CD8-positive, alpha-beta memory T cell (primary cell): ENCODE data around the gene SPX. TPM values are rescaled to one million over a fixed set of nuclear protein-coding genes. Genes with fewer than 3 reads are reported as not detected.

Source experiments
- CTCF ChIA-PET: fragments of 350-600 bp; sonication (Branson Sonifier 250); formaldehyde crosslinking; loops from one replicate; lab custom pipeline; 2021; ENCODE audit warnings: antibody characterized with exemption; lab: Charles Lee
- POLR2A ChIA-PET: fragments of 350-600 bp; sonication (Branson Sonifier 250); formaldehyde crosslinking; loops from one replicate; lab custom pipeline; 2021; ENCODE audit warnings: antibody characterized with exemption; lab: Charles Lee
- DNase-seq, 5 donors: peaks; one replicate each; pipeline versions ENCODE4 v3.0.0 to v3.0.0-alpha.2; 2020 to 2022; ENCODE audit warnings: mixed read lengths in 1 of 5
- H3K27ac ChIP-seq: one replicate; pipeline ENCODE4 v1.7.0; 2013; ENCODE audit warnings: low read depth, mild to moderate bottlenecking, low read length, moderate library complexity
- H3K27me3 ChIP-seq: 2 replicates; pipeline ENCODE4 v1.7.0; 2013; ENCODE audit warnings: low read length, mild to moderate bottlenecking; ENCODE audit not compliant: insufficient read depth, poor library complexity, severe bottlenecking
- H3K36me3 ChIP-seq: 2 replicates; pipeline ENCODE4 v1.7.0; 2013; ENCODE audit warnings: mild to moderate bottlenecking, low read length, moderate library complexity; ENCODE audit not compliant: insufficient read depth
- H3K4me1 ChIP-seq: 2 replicates; pipeline ENCODE4 v1.7.0; 2013; ENCODE audit warnings: mild to moderate bottlenecking, low read length, moderate library complexity; ENCODE audit not compliant: insufficient read depth
- H3K4me3 ChIP-seq: 2 replicates; pipeline ENCODE4 v1.7.0; 2013; ENCODE audit warnings: mild to moderate bottlenecking, low read length
- H3K9me3 ChIP-seq: 2 replicates; pipeline ENCODE4 v1.7.0; 2013; ENCODE audit warnings: mild to moderate bottlenecking, low read length
- H3K27ac Mint-ChIP-seq, 8 donors: one replicate each; pipeline ENCODE4 v1.8.0; 2020 to 2021; ENCODE audit warnings: mixed read lengths in 8 of 8, mild to moderate bottlenecking in 6 of 8, inconsistent platforms in 3 of 8, moderate library complexity in 3 of 8
- H3K27me3 Mint-ChIP-seq, 2 donors: one replicate each; pipeline ENCODE4 v1.8.0; 2020 to 2021; ENCODE audit warnings: mixed read lengths in 2 of 2, mild to moderate bottlenecking in 1 of 2, moderate library complexity in 1 of 2
- H3K36me3 Mint-ChIP-seq, 3 donors: one replicate each; pipeline ENCODE4 v1.8.0; 2020 to 2021; ENCODE audit warnings: mixed read lengths in 3 of 3, inconsistent platforms in 1 of 3, mild to moderate bottlenecking in 1 of 3
- H3K4me1 Mint-ChIP-seq, 3 donors: one replicate each; pipeline ENCODE4 v1.8.0; 2020 to 2021; ENCODE audit warnings: mixed read lengths in 3 of 3, inconsistent platforms in 1 of 3, mild to moderate bottlenecking in 1 of 3
- H3K4me3 Mint-ChIP-seq, 7 donors: one replicate each; pipeline ENCODE4 v1.8.0; 2020 to 2021; ENCODE audit warnings: mixed read lengths in 7 of 7, mild to moderate bottlenecking in 6 of 7, moderate library complexity in 4 of 7, inconsistent platforms in 2 of 7
- H3K9me3 Mint-ChIP-seq, 5 donors: one replicate each; pipeline ENCODE4 v1.8.0; 2020 to 2022; ENCODE audit warnings: mixed read lengths in 5 of 5, mild to moderate bottlenecking in 3 of 5, moderate library complexity in 2 of 5, inconsistent platforms in 1 of 5
- polyA plus RNA-seq: library from polyadenylated mRNA; unstranded; fragments of 300-500 nt; fragmentation: Illumina TruSeq; gene quantifications from one replicate; pipeline ENCODE4 v1.2.3, GENCODE V29; 2021
- total RNA-seq, 2 experiments: library from RNA; stranded (reverse); gene quantifications; one replicate each; pipeline ENCODE4 v1.2.3, GENCODE V29; 2021

SPX gene
- total and polyA plus RNA-seq, 3 experiments from 2014 or later: 0.28 to 0.64 TPM; not detected in 1

GRCh38 chr12:21580748-21581516 is 54.8 kb downstream of the SPX start:
- Mint-ChIP-seq H3K4me1 (no peaks in the 10 kb centered on the region), H3K27me3 (peaks cover 9 to 38% of the 10 kb centered on the region in 2 donors), H3K4me3 (no peak overlapping the region), H3K36me3 (peaks cover 0 to 13% (median 2%) of the 10 kb centered on the region in 3 donors), H3K27ac (no peak overlapping the region), H3K9me3 (no peaks in the 10 kb centered on the region)
- POLR2A ChIA-PET: no interaction called here
- Histone ChIP-seq H3K36me3 (no peaks in the 10 kb centered on the region), H3K4me1 (no peaks in the 10 kb centered on the region), H3K4me3 (no peak overlapping the region), H3K27me3 (no peaks in the 10 kb centered on the region), H3K27ac (no peak overlapping the region), H3K9me3 (no peaks in the 10 kb centered on the region)
- DNase-seq: no peak
- CTCF ChIA-PET: no interaction called here

Other genes starting within 250 kb of the SPX start
- under 1 TPM in 1 of 2 experiments, not detected in 1; 0.07 TPM for gene SLCO1A2, start 191.4 kb upstream of the SPX start, total RNA-seq
- not detected for gene SLCO1A2, start 191.4 kb upstream of the SPX start, polyA plus RNA-seq
- not detected for gene IAPP, start 153.4 kb upstream of the SPX start, total RNA-seq
- not detected for gene IAPP, start 153.4 kb upstream of the SPX start, polyA plus RNA-seq
- 10 to 100 TPM; 26.6 to 29.3 TPM for gene PYROXD1, start 88.6 kb upstream of the SPX start, total RNA-seq
- 25.0 TPM for gene PYROXD1, start 88.6 kb upstream of the SPX start, polyA plus RNA-seq
- 100 to 1,000 TPM in 1 of 2 experiments, 10 to 100 TPM in 1; 95.1 to 101 TPM for gene RECQL, start 24.7 kb upstream of the SPX start, total RNA-seq
- 87.3 TPM for gene RECQL, start 24.7 kb upstream of the SPX start, polyA plus RNA-seq
- 10 to 100 TPM; 48.1 to 52.3 TPM for gene GOLT1B, start 24.5 kb upstream of the SPX start, total RNA-seq
- 25.8 TPM for gene GOLT1B, start 24.5 kb upstream of the SPX start, polyA plus RNA-seq
- gene GYS2, start 78.6 kb downstream of the SPX start, total RNA-seq: not detected
- not detected for gene GYS2, start 78.6 kb downstream of the SPX start, polyA plus RNA-seq
- 1,000 to 10,000 TPM; 1,700 to 1,721 TPM for gene LDHB, start 131.5 kb downstream of the SPX start, total RNA-seq
- gene LDHB, start 131.5 kb downstream of the SPX start, polyA plus RNA-seq: 1,224 TPM
- gene KCNJ8, start 248.4 kb downstream of the SPX start, total RNA-seq: not detected
- gene KCNJ8, start 248.4 kb downstream of the SPX start, polyA plus RNA-seq: not detected